NCI-H524 treated with DMSO at 0.1 percent for 48 hours (cell line): ENCODE data around the gene TSSK6.

Source experiments
- DNase-seq: peaks from one replicate; lab custom pipeline; 2025; lab: John Stamatoyannopoulos, UW

The TSSK6 gene

GRCh38 chr19:19505669-19506326 is 9.6 kb downstream of the TSSK6 start:
- DNase-seq: no peak

GRCh38 chr19:19504754-19505668 is 10.3 kb downstream of the TSSK6 start:
- no peak for DNase-seq

GRCh38 chr19:19502808-19503602 is 12.3 kb downstream of the TSSK6 start:
- DNase-seq: no peak

GRCh38 chr19:19502281-19502680 is 13.1 kb downstream of the TSSK6 start:
- DNase-seq: no peak

GRCh38 chr19:19501798-19502197 is 13.6 kb downstream of the TSSK6 start:
- no peak for DNase-seq

GRCh38 chr19:19500975-19501644 is 14.2 kb downstream of the TSSK6 start:
- no peak for DNase-seq

GRCh38 chr19:19499272-19499995 is 15.9 kb downstream of the TSSK6 start:
- DNase-seq: no peak

- no peak for DNase-seq
Measured at GRCh38 chr19:19498255-19498991, 16.9 kb downstream of the TSSK6 start.

- no peak for DNase-seq
Measured at GRCh38 chr19:19495614-19496603, 19.4 kb downstream of the TSSK6 start.

- no peak for DNase-seq
Measured at GRCh38 chr19:19493841-19494546, 21.4 kb downstream of the TSSK6 start.

GRCh38 chr19:19492026-19492610 is 23.2 kb downstream of the TSSK6 start:
- no peak for DNase-seq

GRCh38 chr19:19491321-19492025 is 23.9 kb downstream of the TSSK6 start:
- DNase-seq: no peak

- peak; percentile 25 for DNase-seq
Measured at GRCh38 chr19:19490214-19490968, 25.0 kb downstream of the TSSK6 start.

- DNase-seq: no peak
Measured at GRCh38 chr19:19489804-19490204, 25.5 kb downstream of the TSSK6 start.

GRCh38 chr19:19488875-19489690 is 26.3 kb downstream of the TSSK6 start:
- no peak for DNase-seq
